ENCODE data around the gene PTPRD. TPM values are rescaled to one million over a fixed set of nuclear protein-coding genes. Genes with fewer than 3 reads are reported as not detected.

Gene PTPRD
- total RNA-seq, 1 experiment from 2014 or later: not detected

DNA sequence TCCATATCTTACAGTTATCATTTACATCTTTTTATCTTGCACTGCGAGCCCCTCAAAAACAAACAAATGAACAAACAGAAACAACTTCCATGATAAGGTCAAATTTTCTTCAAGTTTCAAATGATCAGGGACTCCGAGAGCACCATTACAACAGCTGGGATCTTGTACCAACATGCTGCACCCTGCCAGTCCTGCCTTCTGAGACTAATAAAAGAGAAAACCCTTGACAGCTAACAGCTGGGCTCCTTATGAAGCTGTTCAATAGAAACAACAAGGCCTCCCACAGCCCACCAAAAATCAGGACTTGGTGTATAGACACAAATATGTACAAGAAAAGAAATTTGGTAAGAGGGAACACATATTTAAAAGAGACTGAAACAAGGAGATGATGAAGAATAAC lies 1828.0 kb downstream of the PTPRD start:
- intact Hi-C loops (cut with micrococcal nuclease; ENCODE audit: unreplicated experiment): no loop called here
- CTCF ChIA-PET: no interaction called here
- no peak overlapping the region for H3K27ac ChIP-seq (ENCODE audit: low read depth, low read length, poor library complexity, severe bottlenecking)
- H3K36me3 ChIP-seq (ENCODE audit: insufficient read depth, low read length, poor library complexity, severe bottlenecking): no peaks in the 10 kb centered on the region
- peaks cover 47% of the 10 kb centered on the region for H3K27me3 ChIP-seq (replicated peaks; ENCODE audit: insufficient read depth, low read depth, low read length, poor library complexity)
- no peaks in the 10 kb centered on the region for H3K9me3 ChIP-seq (ENCODE audit: low read depth, low read length, poor library complexity, severe bottlenecking)
- no TSS peak for BruUV-seq (replicated peaks)
- TF ChIP-seq EZH2 (IDR thresholded peaks at IDR 0.05; ENCODE audit: borderline replicate concordance, low read depth, low read length, poor library complexity, severe bottlenecking): no peak
- TF ChIP-seq, protein P1, sequence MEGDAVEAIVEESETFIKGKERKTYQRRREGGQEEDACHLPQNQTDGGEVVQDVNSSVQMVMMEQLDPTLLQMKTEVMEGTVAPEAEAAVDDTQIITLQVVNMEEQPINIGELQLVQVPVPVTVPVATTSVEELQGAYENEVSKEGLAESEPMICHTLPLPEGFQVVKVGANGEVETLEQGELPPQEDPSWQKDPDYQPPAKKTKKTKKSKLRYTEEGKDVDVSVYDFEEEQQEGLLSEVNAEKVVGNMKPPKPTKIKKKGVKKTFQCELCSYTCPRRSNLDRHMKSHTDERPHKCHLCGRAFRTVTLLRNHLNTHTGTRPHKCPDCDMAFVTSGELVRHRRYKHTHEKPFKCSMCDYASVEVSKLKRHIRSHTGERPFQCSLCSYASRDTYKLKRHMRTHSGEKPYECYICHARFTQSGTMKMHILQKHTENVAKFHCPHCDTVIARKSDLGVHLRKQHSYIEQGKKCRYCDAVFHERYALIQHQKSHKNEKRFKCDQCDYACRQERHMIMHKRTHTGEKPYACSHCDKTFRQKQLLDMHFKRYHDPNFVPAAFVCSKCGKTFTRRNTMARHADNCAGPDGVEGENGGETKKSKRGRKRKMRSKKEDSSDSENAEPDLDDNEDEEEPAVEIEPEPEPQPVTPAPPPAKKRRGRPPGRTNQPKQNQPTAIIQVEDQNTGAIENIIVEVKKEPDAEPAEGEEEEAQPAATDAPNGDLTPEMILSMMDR (conservative IDR thresholded peaks at IDR 0.05; ENCODE audit: low read depth, low read length): no peak
- POLR2A ChIA-PET (ENCODE audit: low non-redundant PET): no interaction called here
- no peak overlapping the region for H3K4me3 ChIP-seq (ENCODE audit: low read depth, low read length, poor library complexity, severe bottlenecking)
- DNase-seq (ENCODE audit: low spot score): no peak
- H3K4me1 ChIP-seq (ENCODE audit: insufficient read depth, low read length, poor library complexity, severe bottlenecking): no peaks in the 10 kb centered on the region

DNA sequence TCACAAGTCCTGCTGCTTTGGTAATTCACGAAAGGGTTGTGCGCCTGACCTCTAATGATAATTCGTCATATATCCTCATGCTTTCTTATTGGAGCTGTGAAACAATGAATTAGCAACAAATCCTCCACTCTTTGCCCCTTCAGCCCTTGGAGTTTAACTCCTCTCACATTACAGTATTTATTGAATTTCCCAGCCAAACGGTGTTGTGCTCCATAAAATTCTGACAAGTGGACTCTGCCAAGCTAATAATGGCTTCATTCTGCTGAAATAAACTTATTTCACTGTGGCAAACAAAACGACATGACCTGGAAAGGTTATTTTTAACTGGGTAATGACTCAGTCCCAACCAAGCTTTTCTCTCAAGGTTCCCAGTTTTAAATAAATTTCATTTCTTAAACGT lies 1828.9 kb downstream of the PTPRD start:
- intact Hi-C loops (cut with micrococcal nuclease; ENCODE audit: unreplicated experiment): no loop called here
- BruUV-seq (replicated peaks): no TSS peak

DNA sequence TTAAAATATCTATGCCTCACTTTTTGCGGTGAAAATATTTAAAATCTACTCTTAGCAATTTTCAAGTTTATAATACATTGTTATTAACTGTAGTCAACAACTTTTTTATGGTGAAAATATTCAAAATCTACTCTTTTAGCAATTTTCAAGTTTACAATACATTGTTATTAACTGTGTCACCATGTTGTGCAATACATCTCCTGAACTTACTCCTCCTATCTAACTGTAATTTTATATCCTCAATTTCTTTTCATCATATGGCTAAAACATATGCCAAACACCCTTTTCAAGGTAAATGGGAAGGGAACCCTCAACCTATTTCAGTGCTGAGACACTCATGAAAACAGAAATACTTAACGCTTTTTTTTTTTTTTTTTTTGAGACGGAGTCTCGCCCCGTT lies 1830.6 kb downstream of the PTPRD start:
- H3K27ac ChIP-seq (ENCODE audit: low read depth, low read length, poor library complexity, severe bottlenecking): no peak overlapping the region
- H3K4me1 ChIP-seq (ENCODE audit: insufficient read depth, low read length, poor library complexity, severe bottlenecking): no peaks in the 10 kb centered on the region
- ChIA-PET POLR2A (ENCODE audit: low non-redundant PET) (no interaction called here), CTCF (no interaction called here)
- H3K4me3 ChIP-seq (ENCODE audit: low read depth, low read length, poor library complexity, severe bottlenecking): no peak overlapping the region
- no TSS peak for BruUV-seq (replicated peaks)
- intact Hi-C loops (cut with micrococcal nuclease; ENCODE audit: unreplicated experiment): no loop called here
- no peaks in the 10 kb centered on the region for H3K9me3 ChIP-seq (ENCODE audit: low read depth, low read length, poor library complexity, severe bottlenecking)
- TF ChIP-seq, protein P1 (conservative IDR thresholded peaks at IDR 0.05; ENCODE audit: low read depth, low read length): no peak
- TF ChIP-seq EZH2 (IDR thresholded peaks at IDR 0.05; ENCODE audit: borderline replicate concordance, low read depth, low read length, poor library complexity, severe bottlenecking): no peak
- DNase-seq (ENCODE audit: low spot score): no peak
- H3K27me3 ChIP-seq (replicated peaks; ENCODE audit: insufficient read depth, low read depth, low read length, poor library complexity): peaks cover 27% of the 10 kb centered on the region
- no peaks in the 10 kb centered on the region for H3K36me3 ChIP-seq (ENCODE audit: insufficient read depth, low read length, poor library complexity, severe bottlenecking)

More for the DNA sequence above, 1828.9 kb downstream of the PTPRD start:
- Histone ChIP-seq H3K27me3 (replicated peaks; ENCODE audit: insufficient read depth, low read depth, low read length, poor library complexity) (peaks cover 39% of the 10 kb centered on the region), H3K4me3 (ENCODE audit: low read depth, low read length, poor library complexity, severe bottlenecking) (no peak overlapping the region), H3K36me3 (ENCODE audit: insufficient read depth, low read length, poor library complexity, severe bottlenecking) (no peaks in the 10 kb centered on the region), H3K4me1 (ENCODE audit: insufficient read depth, low read length, poor library complexity, severe bottlenecking) (no peaks in the 10 kb centered on the region), H3K27ac (ENCODE audit: low read depth, low read length, poor library complexity, severe bottlenecking) (no peak overlapping the region), H3K9me3 (ENCODE audit: low read depth, low read length, poor library complexity, severe bottlenecking) (no peaks in the 10 kb centered on the region)
- no peak for DNase-seq (ENCODE audit: low spot score)
- ChIA-PET CTCF (no interaction called here), POLR2A (ENCODE audit: low non-redundant PET) (no interaction called here)
- TF ChIP-seq EZH2 (IDR thresholded peaks at IDR 0.05; ENCODE audit: borderline replicate concordance, low read depth, low read length, poor library complexity, severe bottlenecking): no peak
- TF ChIP-seq, protein P1 (conservative IDR thresholded peaks at IDR 0.05; ENCODE audit: low read depth, low read length): no peak
